Measurements from ENCODE around the gene UBTF.

DNA sequence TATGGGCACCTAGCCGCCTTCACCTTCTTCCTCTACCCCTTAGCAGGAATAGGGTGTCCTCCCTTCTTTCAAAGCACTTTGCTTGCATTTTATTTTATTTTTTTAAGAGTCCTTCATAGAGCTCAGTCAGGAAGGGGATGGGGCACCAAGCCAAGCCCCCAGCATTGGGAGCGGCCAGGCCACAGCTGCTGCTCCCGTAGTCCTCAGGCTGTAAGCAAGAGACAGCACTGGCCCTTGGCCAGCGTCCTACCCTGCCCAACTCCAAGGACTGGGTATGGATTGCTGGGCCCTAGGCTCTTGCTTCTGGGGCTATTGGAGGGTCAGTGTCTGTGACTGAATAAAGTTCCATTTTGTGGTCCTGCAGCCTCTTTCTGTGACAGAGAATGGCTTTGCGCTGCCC lies 28.1 kb downstream of the UBTF start:
- no peak for TF ChIP-seq EP300 (IDR thresholded peaks at IDR 0.05)
- TF ChIP-seq, protein P1, sequence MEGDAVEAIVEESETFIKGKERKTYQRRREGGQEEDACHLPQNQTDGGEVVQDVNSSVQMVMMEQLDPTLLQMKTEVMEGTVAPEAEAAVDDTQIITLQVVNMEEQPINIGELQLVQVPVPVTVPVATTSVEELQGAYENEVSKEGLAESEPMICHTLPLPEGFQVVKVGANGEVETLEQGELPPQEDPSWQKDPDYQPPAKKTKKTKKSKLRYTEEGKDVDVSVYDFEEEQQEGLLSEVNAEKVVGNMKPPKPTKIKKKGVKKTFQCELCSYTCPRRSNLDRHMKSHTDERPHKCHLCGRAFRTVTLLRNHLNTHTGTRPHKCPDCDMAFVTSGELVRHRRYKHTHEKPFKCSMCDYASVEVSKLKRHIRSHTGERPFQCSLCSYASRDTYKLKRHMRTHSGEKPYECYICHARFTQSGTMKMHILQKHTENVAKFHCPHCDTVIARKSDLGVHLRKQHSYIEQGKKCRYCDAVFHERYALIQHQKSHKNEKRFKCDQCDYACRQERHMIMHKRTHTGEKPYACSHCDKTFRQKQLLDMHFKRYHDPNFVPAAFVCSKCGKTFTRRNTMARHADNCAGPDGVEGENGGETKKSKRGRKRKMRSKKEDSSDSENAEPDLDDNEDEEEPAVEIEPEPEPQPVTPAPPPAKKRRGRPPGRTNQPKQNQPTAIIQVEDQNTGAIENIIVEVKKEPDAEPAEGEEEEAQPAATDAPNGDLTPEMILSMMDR (IDR thresholded peaks at IDR 0.05), result no peak
